RWPE1 (cell line): ENCODE measurements around the gene RBM27.
A peak's percentile ranks its signal among the peaks of the same experiment; 100 is the strongest.
"Not testable (repeated sequence)": the region's sequence is repeated elsewhere in the genome, so short reads cannot be mapped to it uniquely, and the experiment has no call there.

ENCODE experiments used
- CTCF ChIA-PET: fragments of 350-600 bp; sonication (Branson Sonifier 250); formaldehyde crosslinking; extraction: SDS; loops from one replicate; lab custom pipeline; 2021; lab: Yijun Ruan, JAX
- POLR2A ChIA-PET: fragments of 400-600 bp; formaldehyde crosslinking; extraction: SDS; loops from one replicate; lab custom pipeline; 2020; ENCODE audit warnings: antibody characterized with exemption; ENCODE audit not compliant: low non-redundant PET; lab: Yijun Ruan, JAX
- DNase-seq: peaks from one replicate; pipeline ENCODE4 v3.0.0; 2012; ENCODE audit warnings: low spot score
- H3K27ac ChIP-seq: fragments of 450-650 bp; 2 replicates; pipeline ENCODE4 v1.5.1; 2017
- CTCF ChIP-seq: fragments of 450-650 bp; conservative IDR thresholded peaks from 2 replicates; pipeline ENCODE4 v1.5.1; 2017; ENCODE audit warnings: low read depth, mild to moderate bottlenecking

RBM27 gene

GRCh38 chr5:146213210-146213826 lies 9.9 kb downstream of the RBM27 start:
- ChIA-PET CTCF (no interaction called here), POLR2A (no interaction called here)
- no peak for TF ChIP-seq CTCF
- DNase-seq = peak; percentile 24
- peak overlapping the region; percentile 58 for H3K27ac ChIP-seq

GRCh38 chr5:146214881-146215280 lies 11.5 kb downstream of the RBM27 start:
- CTCF ChIA-PET = interaction anchor here (0.7 kb wide), 2 partner anchors 228 to 263 kb away, joined by 3 read pairs; no protein-coding TSS in a partner anchor
- H3K27ac ChIP-seq, POLR2A ChIA-PET, DNase-seq: not testable (repeated sequence)

DNA sequence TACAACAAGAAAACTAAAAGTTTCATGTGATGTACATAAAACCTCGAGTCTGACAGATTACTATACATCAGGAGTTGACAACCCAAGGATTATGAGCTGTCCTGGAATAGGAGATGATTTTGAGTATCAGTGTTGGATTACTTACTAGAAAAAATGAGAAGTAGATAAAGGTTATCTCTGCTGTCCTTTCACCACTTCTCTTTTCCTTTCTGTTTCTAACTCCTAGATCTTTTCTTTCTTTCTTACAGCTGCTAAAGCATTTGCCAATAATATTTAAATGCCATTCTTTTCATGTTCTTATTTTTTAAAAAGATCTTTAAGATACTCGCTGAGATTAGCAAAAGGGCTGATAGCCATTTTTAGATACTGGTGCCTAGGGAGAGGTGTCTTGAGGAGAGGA lies 14.8 kb downstream of the RBM27 start:
- TF ChIP-seq CTCF = no peak
- ChIA-PET POLR2A (no interaction called here), CTCF (no interaction called here)
- no peak for DNase-seq
- no peak overlapping the region for H3K27ac ChIP-seq

- CTCF ChIA-PET = interaction anchor here (0.7 kb wide), 1 partner anchor 15 kb away, joined by 3 read pairs; no protein-coding TSS in a partner anchor
- H3K27ac ChIP-seq = no peak overlapping the region
- no peak for TF ChIP-seq CTCF
- DNase-seq = no peak
- POLR2A ChIA-PET = no interaction called here
Observed at GRCh38 chr5:146219243-146219642, 15.8 kb downstream of the RBM27 start.

DNA sequence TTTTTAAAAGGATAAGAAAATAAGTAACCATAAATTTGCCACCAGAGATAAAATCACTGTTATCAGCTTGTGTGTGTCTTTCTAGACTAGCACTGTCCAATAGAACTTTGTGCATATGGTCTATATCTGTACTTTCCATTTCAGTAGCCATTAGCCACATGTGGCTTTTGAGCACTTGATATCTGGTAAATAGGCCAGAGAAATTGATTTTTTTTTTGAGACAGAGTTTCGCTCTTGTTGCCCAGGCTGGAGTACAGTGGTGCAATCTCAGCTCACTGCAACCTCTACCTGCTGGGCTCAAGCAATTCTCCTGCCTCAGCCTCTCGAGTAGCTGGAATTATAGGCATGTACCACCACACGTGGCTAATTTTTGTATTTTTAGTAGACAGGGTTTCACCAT lies 17.8 kb downstream of the RBM27 start:
- POLR2A ChIA-PET = no interaction called here

DNA sequence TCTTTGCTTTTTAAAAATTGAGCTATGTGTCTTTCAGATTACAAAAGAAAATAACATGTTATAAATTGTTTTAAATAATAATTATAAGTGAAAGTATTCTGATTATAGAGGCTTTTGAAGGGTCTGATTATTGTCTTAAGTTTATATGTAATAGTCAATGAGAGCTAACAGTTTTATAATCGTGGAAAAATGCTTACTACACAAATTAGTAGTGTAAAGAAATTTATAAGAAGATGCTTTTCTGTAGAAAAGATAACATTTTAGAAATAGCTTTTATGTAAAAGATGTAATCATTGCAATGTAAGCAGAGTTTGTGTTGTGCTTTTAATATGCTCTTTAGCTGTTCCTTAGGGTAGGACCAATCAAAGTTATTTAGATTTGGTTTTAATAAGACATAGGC lies 18.6 kb downstream of the RBM27 start:
- no peak for TF ChIP-seq CTCF
- DNase-seq = no peak
- POLR2A ChIA-PET = no interaction called here
- CTCF ChIA-PET = interaction anchor here (0.5 kb wide), 1 partner anchor 11 kb away, joined by 5 read pairs; no protein-coding TSS in a partner anchor
- H3K27ac ChIP-seq = no peak overlapping the region

More for the DNA sequence above, 17.8 kb downstream of the RBM27 start:
- CTCF ChIA-PET = no interaction called here
- TF ChIP-seq CTCF = no peak
- no peak overlapping the region for H3K27ac ChIP-seq
- DNase-seq = no peak

DNA sequence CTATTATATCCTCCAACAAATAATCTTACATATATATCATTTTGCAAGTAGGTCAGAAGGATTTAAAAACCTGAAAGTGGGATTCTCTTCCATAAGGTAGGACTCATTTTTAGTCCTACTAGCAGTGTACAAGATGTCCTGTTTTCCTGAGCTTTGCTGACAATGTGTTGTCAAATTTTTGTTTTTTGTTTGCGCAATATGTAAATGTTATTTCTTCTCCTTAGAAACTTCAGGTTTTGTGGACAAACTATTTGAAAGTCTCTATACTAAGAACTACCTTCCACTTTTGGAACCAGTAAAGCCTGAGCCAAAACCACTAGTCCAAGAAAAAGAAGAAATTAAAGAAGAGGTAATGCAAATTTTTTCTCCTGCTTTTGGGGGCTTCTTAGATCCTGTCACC lies 19.8 kb downstream of the RBM27 start:
- CTCF ChIA-PET = no interaction called here
- H3K27ac ChIP-seq = no peak overlapping the region
- POLR2A ChIA-PET = no interaction called here
- TF ChIP-seq CTCF = no peak
- no peak for DNase-seq
